C4-2B (cell line): ENCODE data around the gene PLAU.
A peak's percentile ranks its signal among the peaks of the same experiment; 100 is the strongest.

Experiments used
- H3K27ac ChIP-seq: fragments of 450-650 bp; 2 replicates; pipeline ENCODE4 v1.5.1; 2017
- ZFX ChIP-seq: fragments of 450-650 bp; IDR thresholded peaks from 2 replicates; pipeline ENCODE4 v1.6.1; 2017
- TF ChIP-seq, protein P1 (sequence below): fragments of 450-650 bp; conservative IDR thresholded peaks from 2 replicates; pipeline ENCODE4 v1.5.1; 2017; ENCODE audit warnings: mild to moderate bottlenecking

PLAU gene

GRCh38 chr10:73940634-73941221 is 29.8 kb downstream of the PLAU start:
- no peak overlapping the region for H3K27ac ChIP-seq
- TF ChIP-seq, protein P1, sequence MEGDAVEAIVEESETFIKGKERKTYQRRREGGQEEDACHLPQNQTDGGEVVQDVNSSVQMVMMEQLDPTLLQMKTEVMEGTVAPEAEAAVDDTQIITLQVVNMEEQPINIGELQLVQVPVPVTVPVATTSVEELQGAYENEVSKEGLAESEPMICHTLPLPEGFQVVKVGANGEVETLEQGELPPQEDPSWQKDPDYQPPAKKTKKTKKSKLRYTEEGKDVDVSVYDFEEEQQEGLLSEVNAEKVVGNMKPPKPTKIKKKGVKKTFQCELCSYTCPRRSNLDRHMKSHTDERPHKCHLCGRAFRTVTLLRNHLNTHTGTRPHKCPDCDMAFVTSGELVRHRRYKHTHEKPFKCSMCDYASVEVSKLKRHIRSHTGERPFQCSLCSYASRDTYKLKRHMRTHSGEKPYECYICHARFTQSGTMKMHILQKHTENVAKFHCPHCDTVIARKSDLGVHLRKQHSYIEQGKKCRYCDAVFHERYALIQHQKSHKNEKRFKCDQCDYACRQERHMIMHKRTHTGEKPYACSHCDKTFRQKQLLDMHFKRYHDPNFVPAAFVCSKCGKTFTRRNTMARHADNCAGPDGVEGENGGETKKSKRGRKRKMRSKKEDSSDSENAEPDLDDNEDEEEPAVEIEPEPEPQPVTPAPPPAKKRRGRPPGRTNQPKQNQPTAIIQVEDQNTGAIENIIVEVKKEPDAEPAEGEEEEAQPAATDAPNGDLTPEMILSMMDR: peak; percentile 97
- no peak for TF ChIP-seq ZFX

- no peak for TF ChIP-seq ZFX
- TF ChIP-seq, protein P1: no peak
- no peak overlapping the region for H3K27ac ChIP-seq
Observed at GRCh38 chr10:73941300-73941699, 30.4 kb downstream of the PLAU start.

DNA sequence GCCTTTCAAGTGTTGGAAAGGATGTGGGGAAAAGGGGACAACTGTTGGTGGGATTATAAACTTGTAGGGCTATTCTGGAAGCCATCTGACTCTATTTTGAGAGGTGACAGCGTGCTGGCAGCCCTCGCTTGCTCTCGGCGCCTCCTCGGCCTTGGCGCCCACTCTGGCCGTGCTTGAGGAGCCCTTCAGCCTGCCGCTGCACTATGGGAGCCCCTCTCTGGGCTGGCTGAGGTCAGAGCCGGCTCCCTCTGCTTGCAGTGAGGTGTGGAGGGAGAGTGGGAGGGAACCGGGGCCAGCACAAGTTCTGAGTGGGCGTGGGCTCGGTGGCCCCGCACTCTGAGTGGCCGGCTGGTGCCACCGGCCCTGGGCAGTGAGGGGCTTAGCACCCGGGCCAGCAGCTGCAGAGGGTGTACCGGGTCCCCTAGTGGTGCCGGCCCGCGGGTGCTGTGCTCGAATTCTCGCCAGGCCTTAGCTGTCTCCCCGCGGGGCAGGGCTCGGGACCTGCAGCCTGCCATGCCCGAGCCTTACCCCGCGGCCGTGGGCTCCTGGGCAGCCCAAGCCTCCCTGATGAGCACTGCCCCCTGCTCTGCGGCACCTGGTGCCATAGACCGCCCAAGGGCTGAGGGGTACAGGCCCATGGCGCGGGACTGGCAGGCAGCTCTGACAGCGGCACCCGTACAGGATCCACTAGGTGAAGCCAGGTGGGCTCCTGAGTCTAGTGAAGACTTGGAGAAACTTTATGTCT is 33.6 kb downstream of the PLAU start:
- no peak for TF ChIP-seq ZFX
- TF ChIP-seq, protein P1: no peak
- no peak overlapping the region for H3K27ac ChIP-seq

GRCh38 chr10:73946253-73947145 is 35.6 kb downstream of the PLAU start:
- H3K27ac ChIP-seq: no peak overlapping the region
- no peak for TF ChIP-seq ZFX
- TF ChIP-seq, protein P1: no peak

DNA sequence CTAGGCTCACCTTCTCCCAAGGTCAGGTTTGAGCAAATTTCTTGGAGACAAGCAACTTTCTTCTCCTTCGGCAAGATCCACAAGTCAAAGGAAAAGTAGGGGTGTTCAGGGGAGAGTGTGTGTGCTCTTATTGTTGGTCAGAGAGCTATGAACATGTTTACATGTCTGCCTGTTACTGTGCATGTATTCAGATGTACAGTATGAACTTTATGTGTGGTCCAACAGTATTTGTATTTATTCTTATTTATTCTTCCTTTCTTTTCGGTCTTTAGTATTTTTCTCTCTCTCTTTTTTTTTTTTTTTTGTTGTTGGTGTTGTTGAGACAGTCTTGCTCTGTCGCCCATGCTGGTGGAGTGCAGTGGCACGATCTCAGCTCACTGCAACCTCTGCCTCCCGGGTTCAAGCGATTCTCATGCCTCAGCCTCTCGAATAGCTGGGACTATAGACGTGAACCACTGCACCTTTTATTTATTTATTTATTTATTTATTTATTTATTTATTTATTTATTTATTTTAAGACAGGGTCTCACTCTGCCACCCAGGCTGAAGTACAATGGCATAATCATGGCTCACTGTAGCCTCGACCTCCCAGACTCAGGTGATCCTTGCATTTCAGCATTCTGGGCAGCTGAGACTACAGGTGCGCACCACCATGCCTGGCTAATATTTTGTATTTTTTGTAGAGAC is 38.2 kb downstream of the PLAU start:
- TF ChIP-seq ZFX: no peak
- TF ChIP-seq, protein P1: no peak
- no peak overlapping the region for H3K27ac ChIP-seq

GRCh38 chr10:73950155-73950948 is 39.4 kb downstream of the PLAU start:
- no peak overlapping the region for H3K27ac ChIP-seq
- TF ChIP-seq, protein P1: no peak
- TF ChIP-seq ZFX: no peak
